ENCODE data around the gene SORCS2.

DNA sequence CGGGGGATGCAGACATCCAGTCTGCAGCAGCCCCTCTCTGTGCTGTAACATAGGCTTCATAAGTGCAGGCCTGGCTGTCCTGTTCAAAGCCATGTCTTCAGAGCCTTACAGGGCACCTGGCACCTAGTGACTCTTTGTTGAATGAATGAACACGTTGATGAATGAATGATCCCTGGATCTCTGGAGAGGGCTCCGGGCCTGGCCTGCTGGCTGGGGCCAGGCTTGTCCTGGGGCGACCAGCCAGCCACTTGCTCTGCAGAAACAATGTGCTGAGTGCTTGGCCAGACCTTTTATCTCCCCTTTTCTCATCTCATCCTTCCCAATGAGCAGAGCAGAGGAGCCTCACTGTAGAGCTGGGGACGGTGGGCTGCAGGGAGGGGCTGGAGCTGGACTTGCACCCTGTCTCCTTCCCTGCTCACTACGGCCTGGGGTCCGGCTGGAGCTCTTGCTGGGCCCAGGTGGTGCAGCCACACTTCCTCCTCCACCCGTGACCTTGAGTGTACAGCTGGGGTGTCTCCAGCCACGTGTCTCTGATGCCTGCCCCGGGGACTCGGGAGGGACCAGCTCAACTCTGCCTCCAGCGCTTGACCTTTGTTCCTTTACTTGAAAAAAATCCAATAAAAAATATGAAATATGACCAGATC, 164.5 kb downstream of the SORCS2 start:
- TF ChIP-seq, protein P1, sequence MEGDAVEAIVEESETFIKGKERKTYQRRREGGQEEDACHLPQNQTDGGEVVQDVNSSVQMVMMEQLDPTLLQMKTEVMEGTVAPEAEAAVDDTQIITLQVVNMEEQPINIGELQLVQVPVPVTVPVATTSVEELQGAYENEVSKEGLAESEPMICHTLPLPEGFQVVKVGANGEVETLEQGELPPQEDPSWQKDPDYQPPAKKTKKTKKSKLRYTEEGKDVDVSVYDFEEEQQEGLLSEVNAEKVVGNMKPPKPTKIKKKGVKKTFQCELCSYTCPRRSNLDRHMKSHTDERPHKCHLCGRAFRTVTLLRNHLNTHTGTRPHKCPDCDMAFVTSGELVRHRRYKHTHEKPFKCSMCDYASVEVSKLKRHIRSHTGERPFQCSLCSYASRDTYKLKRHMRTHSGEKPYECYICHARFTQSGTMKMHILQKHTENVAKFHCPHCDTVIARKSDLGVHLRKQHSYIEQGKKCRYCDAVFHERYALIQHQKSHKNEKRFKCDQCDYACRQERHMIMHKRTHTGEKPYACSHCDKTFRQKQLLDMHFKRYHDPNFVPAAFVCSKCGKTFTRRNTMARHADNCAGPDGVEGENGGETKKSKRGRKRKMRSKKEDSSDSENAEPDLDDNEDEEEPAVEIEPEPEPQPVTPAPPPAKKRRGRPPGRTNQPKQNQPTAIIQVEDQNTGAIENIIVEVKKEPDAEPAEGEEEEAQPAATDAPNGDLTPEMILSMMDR (IDR thresholded peaks at IDR 0.05; ENCODE audit: control extremely low read depth in 1 of 3, insufficient read depth in 1 of 3, low read depth in 1 of 3, low read length in 3 of 3): no peak
- TF ChIP-seq TEAD4 (IDR thresholded peaks at IDR 0.05; ENCODE audit: low read depth, low read length): no peak
